ENCODE measurements around the gene PLD1. TPM values are rescaled to one million over a fixed set of nuclear protein-coding genes. Genes with fewer than 3 reads are reported as not detected.
"Not testable (repeated sequence)": the region's sequence is repeated elsewhere in the genome, so short reads cannot be mapped to it uniquely, and the experiment has no call there.

The PLD1 gene
- total RNA-seq, 1 experiment from 2014 or later = 5.3 TPM

- no peak for TF ChIP-seq CTCF (IDR thresholded peaks at IDR 0.05; ENCODE audit: insufficient read depth in 1 of 2, low read depth in 1 of 2, low read length in 1 of 2, severe bottlenecking in 1 of 2, unreplicated experiment in 1 of 2)
- BruUV-seq (replicated peaks) = no TSS peak
- POLR2A ChIA-PET = no interaction called here
Measured at GRCh38 chr3:171565481-171566058, 244.7 kb downstream of the PLD1 start.

GRCh38 chr3:171564748-171565480 is 245.4 kb downstream of the PLD1 start:
- H3K36me3 ChIP-seq (ENCODE audit: control insufficient read depth, insufficient read depth, low read length) = no peaks in the 10 kb centered on the region
- Mint-ChIP-seq H3K9me3 (ENCODE audit: unreplicated experiment) (no peaks in the 10 kb centered on the region), H3K4me3 (ENCODE audit: unreplicated experiment) (no peak overlapping the region), H3K4me1 (ENCODE audit: low read depth, unreplicated experiment) (no peaks in the 10 kb centered on the region), H3K36me3 (ENCODE audit: insufficient read depth, unreplicated experiment) (no peaks in the 10 kb centered on the region), H3K27me3 (ENCODE audit: insufficient read depth, unreplicated experiment) (no peaks in the 10 kb centered on the region), H3K27ac (ENCODE audit: unreplicated experiment) (no peak overlapping the region)
- no peaks in the 10 kb centered on the region for H3K9me3 ChIP-seq
- no peak for TF ChIP-seq CTCF (IDR thresholded peaks at IDR 0.05; ENCODE audit: insufficient read depth in 1 of 2, low read depth in 1 of 2, low read length in 1 of 2, severe bottlenecking in 1 of 2, unreplicated experiment in 1 of 2)
- intact Hi-C loops (cut with micrococcal nuclease; ENCODE audit: unreplicated experiment) = loop anchor here (1.0 to 5.0 kb wide), 3 partner anchors 103 to 515 kb away; partner anchors contain the start of gene TNIK
- no peaks in the 10 kb centered on the region for H3K27me3 ChIP-seq (replicated peaks; ENCODE audit: control insufficient read depth, insufficient read depth, low read length)
- ChIA-PET POLR2A (no interaction called here), CTCF (interaction anchor here (0.5 to 2.3 kb wide), 9 partner anchors 137 to 1923 kb away, joined by 3 to 25 read pairs (median 3); no protein-coding TSS in a partner anchor)
- H3K4me3 ChIP-seq (ENCODE audit: low read depth, low read length) = no peak overlapping the region
- no peak for DNase-seq
- peaks cover 10% of the 10 kb centered on the region for H3K4me1 ChIP-seq
- BruUV-seq (replicated peaks) = no TSS peak

More at GRCh38 chr3:171565481-171566058, 244.7 kb downstream of the PLD1 start:
- Mint-ChIP-seq H3K36me3 (ENCODE audit: insufficient read depth, unreplicated experiment) (no peaks in the 10 kb centered on the region), H3K4me1 (ENCODE audit: low read depth, unreplicated experiment) (no peaks in the 10 kb centered on the region), H3K27me3 (ENCODE audit: insufficient read depth, unreplicated experiment) (no peaks in the 10 kb centered on the region), H3K27ac (ENCODE audit: unreplicated experiment) (no peak overlapping the region), H3K4me3 (ENCODE audit: unreplicated experiment) (no peak overlapping the region), H3K9me3 (ENCODE audit: unreplicated experiment) (peaks cover 5% of the 10 kb centered on the region)
- Histone ChIP-seq H3K4me3 (ENCODE audit: low read depth, low read length) (no peak overlapping the region), H3K4me1 (peaks cover 10% of the 10 kb centered on the region), H3K27me3 (replicated peaks; ENCODE audit: control insufficient read depth, insufficient read depth, low read length) (no peaks in the 10 kb centered on the region), H3K36me3 (ENCODE audit: control insufficient read depth, insufficient read depth, low read length) (no peaks in the 10 kb centered on the region), H3K9me3 (no peaks in the 10 kb centered on the region)
- intact Hi-C loops (cut with micrococcal nuclease; ENCODE audit: unreplicated experiment) = loop anchor here (1.0 to 5.0 kb wide), 4 partner anchors 103 to 604 kb away; partner anchors contain the start of gene TNIK
- peak in 1 of 2 experiments; percentile 16 for DNase-seq
- CTCF ChIA-PET = interaction anchor here (0.5 to 2.3 kb wide), 9 partner anchors 138 to 1923 kb away, joined by 3 to 25 read pairs (median 3); no protein-coding TSS in a partner anchor

- peak in 1 of 2 experiments; percentile 11 for DNase-seq
- H3K9me3 ChIP-seq = no peaks in the 10 kb centered on the region
- peaks cover 10% of the 10 kb centered on the region for H3K4me1 ChIP-seq
- Mint-ChIP-seq H3K4me1 (ENCODE audit: low read depth, unreplicated experiment) (no peaks in the 10 kb centered on the region), H3K27me3 (ENCODE audit: insufficient read depth, unreplicated experiment) (no peaks in the 10 kb centered on the region), H3K9me3 (ENCODE audit: unreplicated experiment) (no peaks in the 10 kb centered on the region), H3K27ac (ENCODE audit: unreplicated experiment) (no peak overlapping the region), H3K4me3 (ENCODE audit: unreplicated experiment) (no peak overlapping the region), H3K36me3 (ENCODE audit: insufficient read depth, unreplicated experiment) (no peaks in the 10 kb centered on the region)
- POLR2A ChIA-PET = no interaction called here
- no peak for TF ChIP-seq CTCF (IDR thresholded peaks at IDR 0.05; ENCODE audit: insufficient read depth in 1 of 2, low read depth in 1 of 2, low read length in 1 of 2, severe bottlenecking in 1 of 2, unreplicated experiment in 1 of 2)
- no peaks in the 10 kb centered on the region for H3K36me3 ChIP-seq (ENCODE audit: control insufficient read depth, insufficient read depth, low read length)
- BruUV-seq (replicated peaks) = no TSS peak
- H3K27me3 ChIP-seq (replicated peaks; ENCODE audit: control insufficient read depth, insufficient read depth, low read length) = no peaks in the 10 kb centered on the region
- intact Hi-C loops (cut with micrococcal nuclease; ENCODE audit: unreplicated experiment) = no loop called here
- H3K4me3 ChIP-seq (ENCODE audit: low read depth, low read length) = no peak overlapping the region
- CTCF ChIA-PET = no interaction called here
Measured at GRCh38 chr3:171563298-171563697, 247.0 kb downstream of the PLD1 start.

GRCh38 chr3:171562459-171562858 is 247.8 kb downstream of the PLD1 start:
- H3K36me3 ChIP-seq (ENCODE audit: control insufficient read depth, insufficient read depth, low read length); H3K27ac Mint-ChIP-seq (ENCODE audit: unreplicated experiment); POLR2A ChIA-PET; CTCF ChIA-PET; H3K9me3 ChIP-seq; intact Hi-C loops (cut with micrococcal nuclease; ENCODE audit: unreplicated experiment); H3K27me3 ChIP-seq (replicated peaks; ENCODE audit: control insufficient read depth, insufficient read depth, low read length); H3K36me3 Mint-ChIP-seq (ENCODE audit: insufficient read depth, unreplicated experiment); H3K9me3 Mint-ChIP-seq (ENCODE audit: unreplicated experiment); BruUV-seq (replicated peaks); H3K27me3 Mint-ChIP-seq (ENCODE audit: insufficient read depth, unreplicated experiment); H3K4me3 Mint-ChIP-seq (ENCODE audit: unreplicated experiment); DNase-seq; H3K4me1 Mint-ChIP-seq (ENCODE audit: low read depth, unreplicated experiment); H3K4me3 ChIP-seq (ENCODE audit: low read depth, low read length); H3K4me1 ChIP-seq: not testable (repeated sequence)

Data from Caco-2 (cell line).